ENCODE measurements around the gene ZNF385B.

DNA sequence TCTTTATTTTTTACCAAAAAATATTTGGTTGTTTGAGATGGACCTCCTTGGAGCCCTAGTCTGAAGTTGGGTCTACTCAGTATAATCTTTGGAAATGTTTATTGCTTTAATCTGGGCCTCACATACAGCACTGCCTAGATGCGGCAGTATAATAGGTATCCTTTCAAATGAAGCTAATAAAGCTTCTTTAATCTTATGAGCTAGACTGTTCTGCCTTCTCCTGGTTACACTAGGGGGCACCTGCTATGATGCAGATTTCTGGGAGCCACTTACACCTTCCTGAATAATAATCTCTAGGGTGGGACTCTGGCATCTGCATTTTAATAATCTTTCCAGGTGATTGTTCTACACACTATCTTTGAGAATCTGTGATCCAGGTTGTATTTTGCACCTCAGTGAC, 427.1 kb downstream of the ZNF385B start:
- TF ChIP-seq, protein P1, sequence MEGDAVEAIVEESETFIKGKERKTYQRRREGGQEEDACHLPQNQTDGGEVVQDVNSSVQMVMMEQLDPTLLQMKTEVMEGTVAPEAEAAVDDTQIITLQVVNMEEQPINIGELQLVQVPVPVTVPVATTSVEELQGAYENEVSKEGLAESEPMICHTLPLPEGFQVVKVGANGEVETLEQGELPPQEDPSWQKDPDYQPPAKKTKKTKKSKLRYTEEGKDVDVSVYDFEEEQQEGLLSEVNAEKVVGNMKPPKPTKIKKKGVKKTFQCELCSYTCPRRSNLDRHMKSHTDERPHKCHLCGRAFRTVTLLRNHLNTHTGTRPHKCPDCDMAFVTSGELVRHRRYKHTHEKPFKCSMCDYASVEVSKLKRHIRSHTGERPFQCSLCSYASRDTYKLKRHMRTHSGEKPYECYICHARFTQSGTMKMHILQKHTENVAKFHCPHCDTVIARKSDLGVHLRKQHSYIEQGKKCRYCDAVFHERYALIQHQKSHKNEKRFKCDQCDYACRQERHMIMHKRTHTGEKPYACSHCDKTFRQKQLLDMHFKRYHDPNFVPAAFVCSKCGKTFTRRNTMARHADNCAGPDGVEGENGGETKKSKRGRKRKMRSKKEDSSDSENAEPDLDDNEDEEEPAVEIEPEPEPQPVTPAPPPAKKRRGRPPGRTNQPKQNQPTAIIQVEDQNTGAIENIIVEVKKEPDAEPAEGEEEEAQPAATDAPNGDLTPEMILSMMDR (IDR thresholded peaks at IDR 0.05; ENCODE audit: poor library complexity, severe bottlenecking) = no peak
- TF ChIP-seq RAD21 (conservative IDR thresholded peaks at IDR 0.05) = no peak
- TF ChIP-seq POLR2AphosphoS5 (IDR thresholded peaks at IDR 0.05) = no peak
- TF ChIP-seq SMC3 (conservative IDR thresholded peaks at IDR 0.05; ENCODE audit: poor library complexity) = no peak
- TF ChIP-seq EZH2 (IDR thresholded peaks at IDR 0.05; ENCODE audit: borderline replicate concordance, insufficient read depth, low read length, poor library complexity, severe bottlenecking) = no peak

All from neural cell (in vitro differentiated cells).